SU-DHL-6 (cell line): ENCODE measurements around the gene CNTNAP5.

Source experiments
- H2AFZ ChIP-seq: fragments of 200-600 bp; sonication (generic); 2 replicates; pipeline ENCODE4 v1.6.1; 2014; ENCODE audit warnings: low read depth, mild to moderate bottlenecking, moderate library complexity, mixed read lengths, antibody characterized with exemption, low read length; ENCODE audit not compliant: severe bottlenecking
- H3F3A ChIP-seq: fragments of 200-600 bp; shearing (Covaris generic); 2 replicates; pipeline ENCODE4 v1.6.0; 2016; ENCODE audit warnings: antibody characterized with exemption, mild to moderate bottlenecking; ENCODE audit not compliant: insufficient read depth
- H3K27ac ChIP-seq: fragments of 200-600 bp; sonication (generic); 2 replicates; pipeline ENCODE4 v1.5.1; 2016; ENCODE audit warnings: low read depth, mild to moderate bottlenecking, low read length, moderate library complexity, mixed read lengths
- H3K27me3 ChIP-seq: fragments of 200-600 bp; sonication (generic), shearing (Covaris generic); 2 replicates; pipeline ENCODE4 v1.6.0; 2014; ENCODE audit warnings: mild to moderate bottlenecking, low read length
- H3K36me3 ChIP-seq: fragments of 200-600 bp; sonication (generic); 2 replicates; pipeline ENCODE4 v1.6.1; 2014; ENCODE audit warnings: mild to moderate bottlenecking, low read length, mixed read lengths
- H3K4me2 ChIP-seq: fragments of 300-600, 200-600 bp; shearing (Covaris generic), sonication (generic); 2 replicates; pipeline ENCODE4 v1.6.0; 2014; ENCODE audit warnings: low read length, low read depth, mild to moderate bottlenecking; ENCODE audit not compliant: poor library complexity, severe bottlenecking
- H3K4me3 ChIP-seq: fragments of 200-600 bp; sonication (generic); 2 replicates; pipeline ENCODE4 v1.5.1; 2014; ENCODE audit warnings: antibody characterized with exemption, low read length, mild to moderate bottlenecking, mixed read lengths; ENCODE audit not compliant: insufficient read depth, poor library complexity, severe bottlenecking
- H3K79me2 ChIP-seq: fragments of 200-600 bp; sonication (generic); 2 replicates; pipeline ENCODE4 v1.6.1; 2014; ENCODE audit warnings: mild to moderate bottlenecking, low read length, moderate library complexity; ENCODE audit not compliant: insufficient read depth
- H3K9ac ChIP-seq: fragments of 200-600 bp; sonication (generic); 2 replicates; pipeline ENCODE4 v1.7.0; 2014; ENCODE audit warnings: mild to moderate bottlenecking, low read length
- H3K9me2 ChIP-seq: fragments of 200-600 bp; sonication (generic); replicated peaks from 2 replicates; pipeline ENCODE4 v1.6.1; 2014; ENCODE audit warnings: low read length; ENCODE audit not compliant: insufficient read depth
- H3K9me3 ChIP-seq: fragments of 200-600 bp; sonication (generic); 2 replicates; pipeline ENCODE4 v1.6.1; 2014; ENCODE audit warnings: low read length, mixed read lengths; ENCODE audit not compliant: insufficient read depth
- H4K20me1 ChIP-seq: fragments of 200-600 bp; sonication (generic); 2 replicates; pipeline ENCODE4 v1.6.1; 2014; ENCODE audit warnings: low read depth, mild to moderate bottlenecking, antibody characterized with exemption, low read length, moderate library complexity, mixed read lengths
- CTCF ChIP-seq: fragments of 200-600 bp; sonication (generic); IDR thresholded peaks from one replicate; pipeline ENCODE4 v1.5.1; 2017; ENCODE audit warnings: antibody characterized with exemption, mild to moderate bottlenecking, low read length, moderate library complexity; ENCODE audit not compliant: insufficient read depth, poor library complexity, severe bottlenecking
- EZH2phosphoT487 ChIP-seq: fragments of 200-600 bp; sonication (generic), shearing (Covaris generic); conservative IDR thresholded peaks from 2 replicates; pipeline ENCODE4 v1.6.1; 2018; ENCODE audit warnings: mild to moderate bottlenecking, antibody characterized with exemption, low read length, moderate library complexity, mixed read lengths

Gene CNTNAP5

GRCh38 chr2:124575497-124575896 lies 550.4 kb downstream of the CNTNAP5 start:
- Histone ChIP-seq H3K9me3 (no peaks in the 10 kb centered on the region), H3K27ac (no peak overlapping the region), H2AFZ (no peak overlapping the region), H4K20me1 (no peaks in the 10 kb centered on the region), H3K4me2 (no peak overlapping the region), H3K4me3 (no peak overlapping the region), H3K27me3 (no peaks in the 10 kb centered on the region), H3K9me2 (no peaks in the 10 kb centered on the region), H3K9ac (no peak overlapping the region), H3F3A (no peaks in the 10 kb centered on the region), H3K36me3 (no peaks in the 10 kb centered on the region), H3K79me2 (no peaks in the 10 kb centered on the region)
- TF ChIP-seq CTCF, result no peak
- TF ChIP-seq EZH2phosphoT487, result no peak

- Histone ChIP-seq H3K27ac (no peak overlapping the region), H3K27me3 (no peaks in the 10 kb centered on the region), H3K9me2 (no peaks in the 10 kb centered on the region), H3K4me2 (no peak overlapping the region), H3K79me2 (no peaks in the 10 kb centered on the region), H3F3A (no peaks in the 10 kb centered on the region), H3K9me3 (no peaks in the 10 kb centered on the region), H2AFZ (no peak overlapping the region), H3K36me3 (no peaks in the 10 kb centered on the region), H3K4me3 (no peak overlapping the region), H4K20me1 (no peaks in the 10 kb centered on the region), H3K9ac (no peak overlapping the region)
- no peak for TF ChIP-seq EZH2phosphoT487
- no peak for TF ChIP-seq CTCF
Observed at GRCh38 chr2:124580263-124580662, 555.2 kb downstream of the CNTNAP5 start.

GRCh38 chr2:124582387-124582786 lies 557.3 kb downstream of the CNTNAP5 start:
- H3K9me2 ChIP-seq, result no peaks in the 10 kb centered on the region
- H4K20me1 ChIP-seq, result no peaks in the 10 kb centered on the region
- no peaks in the 10 kb centered on the region for H3K79me2 ChIP-seq
- no peaks in the 10 kb centered on the region for H3K27me3 ChIP-seq
- H2AFZ ChIP-seq, result no peak overlapping the region
- H3K36me3 ChIP-seq, result no peaks in the 10 kb centered on the region
- no peak overlapping the region for H3K4me3 ChIP-seq
- H3K27ac ChIP-seq, result no peak overlapping the region
- no peaks in the 10 kb centered on the region for H3F3A ChIP-seq
- no peak overlapping the region for H3K4me2 ChIP-seq
- no peak overlapping the region for H3K9ac ChIP-seq
- H3K9me3 ChIP-seq, result no peaks in the 10 kb centered on the region
- TF ChIP-seq EZH2phosphoT487 (no peak), CTCF (no peak)

GRCh38 chr2:124584615-124585014 lies 559.5 kb downstream of the CNTNAP5 start:
- Histone ChIP-seq H3K9me3 (no peaks in the 10 kb centered on the region), H3K4me3 (no peak overlapping the region), H3K27me3 (no peaks in the 10 kb centered on the region), H3K27ac (no peak overlapping the region), H3F3A (no peaks in the 10 kb centered on the region), H3K36me3 (no peaks in the 10 kb centered on the region), H3K4me2 (no peak overlapping the region), H3K79me2 (no peaks in the 10 kb centered on the region), H2AFZ (no peak overlapping the region), H3K9ac (no peak overlapping the region), H4K20me1 (no peaks in the 10 kb centered on the region), H3K9me2 (no peaks in the 10 kb centered on the region)
- TF ChIP-seq CTCF (no peak), EZH2phosphoT487 (no peak)
